ENCODE measurements around the gene TIMM29.
"Not testable (repeated sequence)": the region's sequence is repeated elsewhere in the genome, so short reads cannot be mapped to it uniquely, and the experiment has no call there.

The TIMM29 gene

DNA sequence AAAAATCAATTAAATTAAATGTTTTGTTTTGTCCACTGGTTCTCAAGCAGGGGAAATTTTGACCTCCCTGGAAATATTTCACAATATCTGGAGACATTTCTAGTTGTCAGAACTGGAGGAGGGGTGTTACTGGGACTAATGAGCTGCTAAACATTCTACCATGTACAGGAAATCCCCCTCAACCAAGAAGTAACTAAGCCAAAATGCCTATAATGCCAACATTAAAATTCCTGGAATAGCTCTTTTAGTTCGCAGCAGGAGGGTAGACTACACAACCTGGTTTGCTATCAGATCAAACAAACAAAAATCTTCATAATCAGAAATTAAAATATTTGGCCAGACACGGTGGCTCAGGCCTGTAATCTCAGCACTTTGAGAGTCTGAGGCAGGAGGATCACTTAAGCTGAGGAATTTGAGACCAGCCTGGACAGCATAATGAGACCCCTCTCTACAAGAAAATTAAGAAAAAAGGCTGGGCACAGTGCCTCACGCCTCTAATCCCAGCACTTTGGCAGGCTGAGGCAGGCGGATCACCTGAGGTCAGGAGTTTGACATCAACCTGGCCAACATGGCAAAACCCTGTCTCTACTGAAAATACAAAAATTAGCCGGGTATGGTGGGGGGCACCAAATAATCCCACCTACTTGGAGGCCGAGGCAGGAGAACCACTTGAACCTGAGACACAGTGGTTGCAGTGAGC, 18.5 kb downstream of the TIMM29 start:
- no peak for DNase-seq

DNA sequence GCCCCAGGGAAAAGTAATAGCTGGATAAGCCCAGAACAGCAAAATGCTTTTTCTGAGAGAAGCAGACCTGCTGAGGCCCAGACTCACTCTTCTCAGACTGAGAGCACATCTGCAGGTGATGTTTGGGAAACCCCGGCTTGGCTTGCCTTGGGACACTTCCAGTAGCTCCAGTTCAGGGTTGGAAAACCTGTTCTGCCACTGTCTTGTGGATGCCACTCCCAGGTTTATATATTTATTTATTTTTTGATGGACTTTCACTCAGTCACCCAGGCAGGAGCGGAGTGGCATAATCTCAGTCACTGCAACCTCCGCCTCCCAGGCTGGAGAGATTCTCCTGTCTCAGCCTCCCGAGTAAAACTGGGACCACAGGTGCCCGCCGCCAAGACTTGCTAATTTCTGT, 24.2 kb downstream of the TIMM29 start:
- DNase-seq: no peak

DNA sequence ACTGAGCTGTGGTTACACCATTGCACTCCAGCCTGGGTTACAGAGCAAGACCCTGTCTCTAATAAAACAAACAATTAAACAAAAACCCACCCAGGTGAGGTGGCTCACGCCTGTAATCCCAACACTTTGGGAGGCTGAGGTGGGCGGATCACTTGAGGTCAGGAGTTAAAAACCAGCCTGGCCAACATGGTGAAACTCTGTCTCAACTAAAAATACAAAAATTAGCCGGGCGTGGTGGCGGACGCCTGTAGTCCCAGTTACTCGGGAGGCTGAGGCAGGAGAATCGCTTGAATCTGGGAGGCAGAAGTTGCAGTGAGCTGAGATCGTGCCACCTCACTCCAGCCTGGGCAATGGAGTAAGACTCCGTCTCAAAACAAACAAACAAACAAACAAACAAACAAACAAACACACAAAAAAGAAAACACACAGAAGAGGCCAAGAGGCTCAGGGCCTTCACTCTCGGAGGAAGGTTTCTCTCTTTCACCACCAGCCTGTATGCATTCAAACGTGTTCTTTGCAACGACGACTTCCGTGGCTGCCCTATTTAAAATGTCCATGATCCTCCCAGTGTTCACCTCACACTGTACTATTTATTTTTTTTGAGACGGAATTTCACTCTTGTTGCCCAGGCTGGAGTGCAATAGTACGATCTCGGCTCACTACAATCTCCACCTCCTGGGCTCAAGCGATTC, 30.8 kb downstream of the TIMM29 start:
- DNase-seq: not testable (repeated sequence)

DNA sequence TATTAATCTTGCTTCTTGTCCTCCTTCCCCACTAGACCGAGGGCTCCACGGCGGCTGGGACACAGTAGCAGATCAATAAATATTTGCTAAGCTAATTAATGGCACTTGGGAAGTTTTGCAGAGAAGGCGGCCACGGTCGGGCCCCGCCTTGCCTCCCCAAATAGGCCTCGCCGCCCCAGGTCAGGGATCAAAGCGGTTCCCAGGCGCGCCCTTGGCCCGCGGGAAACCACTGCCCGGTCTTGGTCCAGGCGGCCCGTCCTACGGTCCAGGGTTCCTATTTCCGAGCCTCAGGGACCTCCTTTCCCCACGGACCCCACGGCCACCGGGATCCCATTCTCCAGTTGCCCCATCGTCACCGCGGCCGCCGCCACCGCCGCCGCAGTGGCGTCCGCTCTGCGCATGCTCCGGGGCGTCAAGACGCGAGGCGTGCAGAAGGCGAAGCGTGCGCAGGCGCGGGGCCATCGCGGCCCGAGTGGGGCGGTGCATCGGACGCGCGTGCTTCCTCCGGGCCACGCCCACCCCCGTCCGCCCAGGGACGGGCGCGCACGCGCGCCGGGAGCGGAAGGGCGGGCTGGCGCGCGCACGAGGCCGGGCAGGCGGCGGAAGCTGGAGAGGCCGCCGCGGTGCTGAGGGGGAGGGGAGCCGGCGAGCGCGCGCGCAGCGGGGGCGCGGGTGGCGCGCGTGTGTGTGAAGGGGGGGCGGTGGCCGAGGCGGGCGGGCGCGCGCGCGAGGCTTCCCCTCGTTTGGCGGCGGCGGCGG, 31.9 kb downstream of the TIMM29 start, which contains the start of gene SMARCA4:
TSS of gene SMARCA4 (plus strand) at position 717 of the 759 bp plus-strand sequence. CDS start 23,122 bp downstream, outside the sequence.
- DNase-seq: peak; percentile 98

DNA sequence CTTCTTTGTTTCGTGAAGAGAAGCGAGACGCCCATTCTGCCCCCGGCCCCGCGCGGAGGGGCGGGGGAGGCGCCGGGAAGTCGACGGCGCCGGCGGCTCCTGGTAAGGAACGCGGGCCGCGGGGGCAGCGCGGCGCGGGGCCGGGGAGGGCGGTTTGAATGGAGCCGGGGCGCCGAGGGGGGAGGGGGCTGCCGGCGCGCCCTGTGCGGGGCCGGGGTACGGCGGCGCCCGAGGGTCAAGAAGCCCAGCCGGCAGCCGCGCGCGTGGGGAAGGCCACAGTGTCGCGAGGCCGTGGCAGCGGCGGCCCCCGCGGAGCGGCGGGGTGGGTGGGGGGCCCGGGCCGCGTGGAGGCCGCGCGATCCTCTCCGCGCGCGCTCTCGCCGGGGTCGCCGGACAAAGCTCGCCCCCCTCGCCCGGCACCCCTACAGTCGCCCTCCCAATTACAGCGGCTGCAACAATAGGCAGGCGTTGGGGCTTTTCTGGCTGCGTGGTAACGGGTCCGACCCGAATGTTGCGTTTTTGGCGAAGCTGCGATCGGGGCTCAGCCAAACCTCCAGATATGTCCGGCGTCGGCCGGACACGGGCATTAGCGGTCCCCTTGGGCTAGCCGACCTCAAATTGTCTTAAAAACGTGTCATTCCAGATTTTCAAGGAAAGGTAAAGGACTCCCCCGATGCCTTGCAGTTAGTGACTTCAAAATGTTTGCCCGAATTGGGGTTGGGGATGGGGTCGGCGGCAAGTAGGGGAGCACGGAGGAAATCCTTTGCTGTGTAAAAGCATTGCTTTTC, 32.7 kb downstream of the TIMM29 start:
- no peak for DNase-seq

DNA sequence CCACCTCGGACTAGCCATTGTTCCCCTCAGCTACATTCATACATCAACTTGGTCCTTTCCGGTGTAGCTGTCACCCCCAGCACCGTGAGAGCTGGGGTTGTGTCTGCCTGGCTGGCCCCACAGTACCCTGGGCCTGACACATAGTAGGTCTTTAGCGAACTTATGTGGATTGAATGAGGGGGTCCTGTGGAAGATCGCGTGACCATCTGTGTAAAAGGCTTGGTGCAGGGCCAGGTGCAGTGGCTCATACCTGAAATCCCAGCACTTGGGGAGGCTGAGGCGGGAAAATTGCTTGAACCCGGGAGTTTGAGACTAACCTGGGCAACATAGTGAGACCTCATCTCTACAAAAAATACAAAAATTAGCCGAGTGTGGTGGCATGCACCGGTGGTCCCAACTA, 34.3 kb downstream of the TIMM29 start:
- DNase-seq: no peak

DNA sequence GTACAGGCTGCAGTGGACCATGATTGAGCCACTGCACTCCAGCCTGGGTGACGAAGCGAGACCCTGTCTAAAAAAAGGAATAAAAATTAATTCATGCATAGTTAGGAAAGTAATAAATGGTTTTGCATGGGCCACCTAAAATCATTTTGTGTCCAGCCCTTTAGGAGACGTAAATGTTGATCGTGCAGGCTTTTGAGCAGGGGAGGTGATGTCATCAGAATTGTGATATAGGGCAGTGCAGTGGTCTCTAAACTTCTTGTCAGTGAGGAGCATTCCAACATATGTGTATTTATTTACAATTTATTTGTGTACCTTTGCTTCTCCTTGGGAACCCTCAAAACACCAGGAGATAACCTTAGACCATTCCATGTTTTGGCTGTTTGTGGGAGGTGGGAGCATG, 35.3 kb downstream of the TIMM29 start:
- no peak for DNase-seq

DNA sequence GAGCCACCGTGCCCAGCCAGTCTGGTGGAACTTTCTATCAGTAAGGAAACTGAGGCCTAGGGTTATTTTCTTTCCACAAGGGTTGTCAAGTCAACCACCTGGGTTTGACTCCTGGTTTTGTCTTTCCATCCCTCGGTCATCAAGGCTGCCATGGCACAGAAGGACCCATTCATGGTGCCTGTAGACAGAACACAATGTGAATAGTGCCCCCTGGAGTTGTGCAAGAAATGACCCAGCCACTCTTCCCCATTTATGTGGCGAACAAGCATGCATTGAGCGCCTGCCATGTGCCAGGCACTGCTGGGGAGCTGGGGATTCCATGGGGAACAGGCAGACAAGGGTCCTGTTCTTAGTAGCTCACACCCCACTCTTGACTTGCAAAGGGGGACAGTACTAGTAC, 36.3 kb downstream of the TIMM29 start:
- DNase-seq: no peak

DNA sequence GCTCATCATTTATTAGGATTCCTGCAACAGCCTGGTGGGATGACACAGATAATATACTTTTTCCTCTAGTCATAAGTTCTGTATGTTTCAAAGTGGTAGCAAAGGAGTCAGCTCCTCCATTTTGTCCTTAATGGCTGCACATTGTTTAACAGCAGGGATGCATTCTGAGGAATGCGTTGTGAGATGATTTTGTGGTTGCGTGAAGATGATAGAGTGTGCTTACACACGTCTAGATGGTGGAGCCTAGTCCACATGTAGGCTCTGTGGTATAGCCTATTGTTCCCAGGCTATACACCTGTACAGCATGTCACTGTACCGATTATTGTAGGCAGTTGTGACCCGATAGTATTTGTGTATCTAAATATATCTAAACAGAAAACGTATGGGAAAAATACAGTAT, 36.8 kb downstream of the TIMM29 start:
- DNase-seq: no peak

DNA sequence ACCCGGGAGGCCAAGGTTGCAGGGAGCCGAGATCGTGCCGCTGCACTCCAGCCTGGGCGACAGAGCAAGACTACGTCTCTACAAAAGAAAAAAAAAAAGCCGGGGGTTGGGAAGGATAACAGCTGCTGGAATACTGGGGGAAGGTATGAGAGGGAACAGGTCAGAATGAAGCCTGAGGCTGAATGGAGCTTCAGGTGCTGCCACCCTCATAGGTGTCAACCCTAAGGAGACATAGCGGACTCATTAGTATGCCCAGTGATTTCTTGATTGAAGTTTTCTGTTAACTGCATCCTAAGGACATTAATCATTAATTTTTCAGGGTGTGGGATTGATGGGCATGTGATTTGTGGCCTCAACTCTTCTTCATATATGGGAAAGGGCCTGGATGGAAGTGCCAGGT, 38.2 kb downstream of the TIMM29 start:
- no peak for DNase-seq

DNA sequence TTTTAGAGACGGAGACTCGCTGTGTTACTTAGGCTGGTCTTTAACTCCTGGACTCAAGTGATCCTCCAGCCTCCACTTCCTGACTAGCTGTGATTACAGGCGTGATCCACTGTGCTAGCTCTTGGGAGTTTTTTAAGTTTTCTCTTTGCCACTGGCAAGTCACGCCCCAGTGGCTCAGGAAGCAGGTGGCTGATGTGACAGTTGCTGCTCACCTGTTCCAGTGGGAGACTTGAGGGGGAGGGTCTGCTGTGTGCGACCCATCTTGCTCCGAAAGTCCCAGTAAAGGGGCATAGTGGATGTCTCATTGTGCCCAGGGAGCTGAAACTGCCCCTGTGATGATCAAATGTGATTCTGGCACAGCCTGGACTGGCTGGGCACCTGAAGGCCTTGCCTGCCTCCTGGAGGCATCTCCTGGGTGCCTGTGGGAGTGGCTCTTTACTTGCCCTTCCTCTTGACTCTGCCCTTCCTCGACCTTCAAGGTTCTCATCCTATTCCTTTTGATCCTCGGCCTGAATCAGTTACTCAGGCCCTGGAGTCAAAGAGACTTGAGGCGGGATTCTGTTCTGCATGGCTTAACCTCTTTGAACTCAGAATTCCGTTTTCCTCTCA, 40.0 kb downstream of the TIMM29 start:
- no peak for DNase-seq

DNA sequence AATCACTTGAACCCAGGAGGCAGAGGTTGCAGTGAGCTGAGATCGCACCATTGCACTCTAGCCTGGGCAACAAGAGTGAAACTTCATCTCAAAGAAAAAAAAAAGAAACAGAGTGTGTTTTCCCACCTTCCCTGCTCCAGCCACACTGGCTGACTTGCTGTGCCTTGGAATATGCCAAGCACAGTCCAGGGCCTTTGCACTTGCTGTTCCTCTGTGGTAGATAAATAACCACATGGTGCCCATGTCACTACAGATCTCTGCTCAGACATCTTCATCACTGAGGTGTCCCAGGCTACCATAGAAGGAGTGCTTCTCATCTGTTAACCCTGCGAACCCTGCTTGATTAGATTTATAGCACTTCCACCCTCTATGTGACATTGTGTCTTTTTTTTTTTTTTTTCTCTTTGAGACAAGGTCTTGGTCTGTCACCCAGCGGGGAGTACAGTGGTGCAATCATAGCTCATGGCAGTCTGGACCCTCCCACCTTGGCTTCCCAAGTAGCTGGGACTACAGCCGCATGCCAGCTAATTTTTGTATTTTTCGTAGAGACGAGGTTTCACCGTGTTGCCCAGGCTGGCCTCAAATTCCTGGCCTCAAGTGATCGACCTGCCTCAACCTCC, 42.6 kb downstream of the TIMM29 start:
- no peak for DNase-seq

DNA sequence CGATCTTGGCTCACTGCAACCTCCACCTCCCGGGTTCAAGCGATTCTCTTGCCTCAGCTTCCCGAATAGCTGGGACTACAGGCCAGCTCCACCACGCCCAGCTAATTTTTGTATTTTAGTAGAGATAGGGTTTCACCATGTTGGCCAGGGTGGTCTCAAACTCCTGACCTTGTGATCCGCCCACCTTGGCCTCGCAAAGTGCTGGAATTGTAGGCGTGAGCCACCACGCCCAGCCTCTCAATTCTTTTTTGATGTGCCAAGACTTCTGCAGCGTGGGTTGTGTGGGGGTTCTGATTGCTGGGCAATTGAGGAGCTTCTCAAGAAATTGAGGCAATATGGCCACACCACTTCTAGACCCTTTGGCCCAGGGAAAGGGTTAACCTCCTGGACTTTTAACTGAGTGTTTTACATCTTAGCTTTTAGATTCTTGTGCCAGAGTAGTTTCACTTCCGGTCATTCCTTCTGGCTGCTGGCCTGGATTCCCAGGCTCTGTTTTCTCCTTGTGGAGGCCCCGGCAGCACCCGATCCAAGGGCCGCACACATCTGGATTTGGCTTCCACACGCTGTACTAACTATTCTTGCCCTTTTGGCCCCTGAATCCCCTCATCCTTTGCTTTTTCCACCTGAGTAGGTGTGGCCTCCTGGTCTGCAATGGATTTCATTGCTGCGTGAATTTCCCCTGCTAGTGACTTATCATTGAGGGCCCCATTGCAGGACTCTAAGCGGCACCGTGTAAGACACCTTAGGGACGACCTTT, 46.9 kb downstream of the TIMM29 start:
- no peak for DNase-seq

DNA sequence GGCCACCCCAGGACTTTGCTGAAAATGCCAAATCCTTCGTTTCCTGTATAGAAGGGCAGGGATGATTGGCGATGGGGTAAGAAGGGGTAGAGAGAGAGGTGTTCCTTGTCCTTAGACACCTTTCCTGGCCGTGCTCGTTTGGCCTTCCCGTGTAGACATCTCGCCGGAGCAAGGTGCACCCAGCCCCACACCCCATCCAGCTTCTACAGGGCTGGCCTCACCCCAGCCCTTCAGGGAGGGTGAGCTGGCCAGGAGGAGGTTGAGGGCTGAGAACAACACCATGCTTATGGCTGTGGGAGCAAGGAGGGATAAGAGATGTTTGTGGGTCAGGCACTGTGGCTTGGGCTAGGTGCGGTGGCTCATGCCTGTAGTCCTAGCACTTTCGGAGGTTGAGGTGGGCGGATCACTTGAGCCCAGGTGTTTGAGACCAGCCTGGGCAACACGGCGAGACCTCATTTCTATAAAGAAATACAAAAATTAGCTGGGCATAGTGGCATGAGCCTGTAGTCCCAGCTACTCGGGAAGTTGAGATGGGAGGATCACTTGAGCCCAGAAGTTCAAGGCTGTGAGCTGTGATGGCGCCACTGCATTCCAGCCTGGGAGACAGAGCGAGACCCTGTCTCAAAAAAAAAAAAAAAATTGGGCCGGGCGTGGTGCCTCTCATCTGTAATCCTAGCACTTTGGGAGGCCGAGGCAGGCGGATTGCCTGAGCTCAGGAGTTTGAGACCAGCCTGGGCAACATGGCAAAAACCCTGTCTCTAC, 47.7 kb downstream of the TIMM29 start:
- DNase-seq: no peak

DNA sequence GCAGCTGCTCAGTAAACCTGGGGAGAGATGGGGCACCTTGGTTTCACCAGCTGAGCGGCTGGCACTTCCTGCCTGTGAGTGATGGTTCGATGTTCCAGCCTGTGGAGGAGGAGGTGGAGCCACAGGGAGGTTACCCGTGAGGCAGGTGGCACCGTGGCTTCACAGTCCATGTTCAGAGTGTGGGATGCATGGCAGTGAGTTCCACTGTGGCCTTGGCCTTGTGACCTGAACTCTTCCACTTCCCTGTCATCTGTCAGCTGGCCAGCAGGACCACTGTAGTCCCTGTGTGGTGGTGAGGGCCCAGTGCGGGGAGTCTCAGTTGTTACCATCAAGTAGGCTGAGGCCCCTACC, 49.1 kb downstream of the TIMM29 start:
- DNase-seq: no peak
